HCT116 (cell line): Measurements from ENCODE around the gene EML4. TPM values are rescaled to one million over a fixed set of nuclear protein-coding genes. Genes with fewer than 3 reads are reported as not detected.

Source experiments
- ATAC-seq: fragments of 200-7000 bp; cut with Tn5 transposase; 2 replicates; pipeline ENCODE4 v1.9.1; 2020; ENCODE audit warnings: mild to moderate bottlenecking, moderate library complexity
- BruUV-seq: library from RNA; stranded (reverse); fragments of 400-500 nt; replicated peaks from 2 replicates; lab custom pipeline; 2021; lab: Mats Ljungman, UMichigan
- CTCF ChIA-PET: fragments of 300-600 bp; sonication (Branson Sonifier 250); formaldehyde crosslinking; loops from one replicate; lab custom pipeline; 2021; ENCODE audit warnings: antibody characterized with exemption; lab: Charles Lee
- POLR2A ChIA-PET: fragments of 300-600, 350-600 bp; sonication (Branson Sonifier 250); formaldehyde crosslinking; loops from one replicate; lab custom pipeline; 2021; ENCODE audit warnings: antibody characterized with exemption; lab: Charles Lee
- RAD21 ChIA-PET, 2 experiments: fragments of 300-600 bp; sonication (Branson Sonifier 250); formaldehyde crosslinking; loops; one replicate each; lab custom pipeline; 2023; ENCODE audit warnings: low total read pairs in 2 of 2; ENCODE audit not compliant: uncharacterized antibody in 2 of 2, unreplicated experiment in 2 of 2, low non-redundant PET in 1 of 2; lab: Charles Lee
- DNase-seq: peaks from one replicate; pipeline ENCODE4 v3.0.0-alpha.2; 2010; ENCODE audit warnings: low read depth, low spot score
- H2AFZ ChIP-seq: fragments of 200-600 bp; shearing (Covaris generic), sonication (generic); 2 replicates; pipeline ENCODE4 v1.6.1; 2017; ENCODE audit warnings: low read depth, mixed run types, mixed read lengths, antibody characterized with exemption, low read length; ENCODE audit not compliant: poor library complexity, severe bottlenecking
- H3K27ac ChIP-seq: 2 replicates; pipeline ENCODE4 v1.5.1; 2012; ENCODE audit warnings: low read depth, low read length
- H3K27me3 ChIP-seq: fragments of 200-600 bp; sonication (generic); 2 replicates; pipeline ENCODE4 v1.6.1; 2016; ENCODE audit warnings: mixed run types, low read length, mixed read lengths; ENCODE audit not compliant: insufficient read depth
- H3K36me3 ChIP-seq, 2 experiments: fragments of 200-500 bp in 1 of 2; fragments of 200-600 bp in 1 of 2; sonication (Bioruptor generic) in 1 of 2; sonication (generic) in 1 of 2; 2 replicates each; pipeline versions ENCODE4 v1.5.1 to v1.6.1; 2014 to 2016; ENCODE audit warnings: low read length in 2 of 2, inconsistent platforms in 1 of 2, mixed read lengths in 1 of 2, mixed run types in 1 of 2; ENCODE audit not compliant: insufficient read depth in 2 of 2, control insufficient read depth in 1 of 2
- H3K4me1 ChIP-seq, 2 experiments: fragments of 200-600 bp in 1 of 2; sonication (generic) in 1 of 2; 2 replicates each; pipeline versions ENCODE4 v1.5.1 to v1.6.1; 2012 to 2017; ENCODE audit warnings: low read length in 2 of 2, inconsistent platforms in 1 of 2, mild to moderate bottlenecking in 1 of 2, mixed read lengths in 1 of 2, mixed run types in 1 of 2, moderate library complexity in 1 of 2; ENCODE audit not compliant: insufficient read depth in 2 of 2, control insufficient read depth in 1 of 2
- H3K4me2 ChIP-seq: fragments of 200-600 bp; sonication (generic); 2 replicates; pipeline ENCODE4 v1.6.1; 2017; ENCODE audit warnings: mixed run types, low read length, mixed read lengths
- H3K4me3 ChIP-seq, 2 experiments: fragments of 200-600 bp in 1 of 2; sonication (generic) in 1 of 2; replicated peaks in 1 of 2; 2 replicates each; pipeline ENCODE4 v1.5.1; 2011 to 2016; ENCODE audit warnings: low read length in 2 of 2, control low read depth in 1 of 2, low read depth in 1 of 2, mild to moderate bottlenecking in 1 of 2, mixed read lengths in 1 of 2, mixed run types in 1 of 2
- H3K79me2 ChIP-seq: fragments of 200-600 bp; sonication (generic); 2 replicates; pipeline ENCODE4 v1.6.1; 2017; ENCODE audit warnings: mild to moderate bottlenecking, mixed run types, low read length, moderate library complexity, mixed read lengths; ENCODE audit not compliant: insufficient read depth
- H3K9ac ChIP-seq: fragments of 200-600 bp; sonication (generic); 2 replicates; pipeline ENCODE4 v1.6.1; 2016; ENCODE audit warnings: low read length, mixed read lengths
- H3K9me2 ChIP-seq: fragments of 200-600 bp; sonication (generic), shearing (Covaris generic); 2 replicates; pipeline ENCODE4 v1.6.1; 2017; ENCODE audit warnings: mixed run types, mild to moderate bottlenecking, moderate library complexity; ENCODE audit not compliant: insufficient read depth
- H3K9me3 ChIP-seq, 2 experiments: fragments of 200-500 bp in 1 of 2; fragments of 200-600 bp in 1 of 2; sonication (Bioruptor generic) in 1 of 2; sonication (generic) in 1 of 2; 2 replicates each; pipeline ENCODE4 v1.6.1; 2014 to 2017; ENCODE audit warnings: low read length in 2 of 2, mixed read lengths in 2 of 2, inconsistent platforms in 1 of 2, low read depth in 1 of 2, mild to moderate bottlenecking in 1 of 2, mixed run types in 1 of 2, moderate library complexity in 1 of 2; ENCODE audit not compliant: control insufficient read depth in 1 of 2, insufficient read depth in 1 of 2
- H4K20me1 ChIP-seq: fragments of 200-600 bp; sonication (generic), shearing (Covaris generic); 2 replicates; pipeline ENCODE4 v1.6.1; 2017; ENCODE audit warnings: mixed run types, mild to moderate bottlenecking, moderate library complexity; ENCODE audit not compliant: insufficient read depth
- CEBPB ChIP-seq: IDR thresholded peaks from 2 replicates; pipeline ENCODE4 v1.6.1; 2012; ENCODE audit warnings: low read depth
- ELF1 ChIP-seq: IDR thresholded peaks from 2 replicates; pipeline ENCODE4 v1.6.1; 2012; ENCODE audit warnings: low read depth, borderline replicate concordance
- JUND ChIP-seq: IDR thresholded peaks from 2 replicates; pipeline ENCODE4 v1.6.1; 2012
- POLR2AphosphoS5 ChIP-seq: IDR thresholded peaks from 2 replicates; pipeline ENCODE4 v1.6.1; 2011; ENCODE audit warnings: mild to moderate bottlenecking, low read depth, low read length, moderate library complexity
- RAD21 ChIP-seq: IDR thresholded peaks from 2 replicates; pipeline ENCODE4 v1.6.1; 2012; ENCODE audit warnings: low read depth, mild to moderate bottlenecking
- YY1 ChIP-seq: IDR thresholded peaks from 2 replicates; pipeline ENCODE4 v1.6.1; 2011; ENCODE audit warnings: low read length, low read depth, moderate library complexity, mild to moderate bottlenecking; ENCODE audit not compliant: insufficient replicate concordance; ENCODE audit errors: extremely low read depth
- ZFX ChIP-seq: fragments of 450-650 bp; IDR thresholded peaks from 2 replicates; pipeline ENCODE4 v1.6.1; 2017
- intact Hi-C: fragments of 100-400 bp; cut with micrococcal nuclease; formaldehyde crosslinking; loops from 2 replicates; pipeline ENCODE4 v1.10.0; 2022
- total RNA-seq: library from RNA; stranded (reverse); gene quantifications from one replicate; pipeline ENCODE4 v1.2.1, GENCODE V29; 2021; ENCODE audit not compliant: unreplicated experiment
- TF ChIP-seq, protein P1 (sequence below): IDR thresholded peaks from 2 replicates; pipeline ENCODE4 v1.6.1; 2012
- TF ChIP-seq, protein P2 (sequence below): IDR thresholded peaks from 2 replicates; pipeline ENCODE4 v1.6.1; 2012; ENCODE audit warnings: low read depth

Gene EML4
- total RNA-seq, 1 experiment from 2014 or later, result 53.5 TPM

DNA sequence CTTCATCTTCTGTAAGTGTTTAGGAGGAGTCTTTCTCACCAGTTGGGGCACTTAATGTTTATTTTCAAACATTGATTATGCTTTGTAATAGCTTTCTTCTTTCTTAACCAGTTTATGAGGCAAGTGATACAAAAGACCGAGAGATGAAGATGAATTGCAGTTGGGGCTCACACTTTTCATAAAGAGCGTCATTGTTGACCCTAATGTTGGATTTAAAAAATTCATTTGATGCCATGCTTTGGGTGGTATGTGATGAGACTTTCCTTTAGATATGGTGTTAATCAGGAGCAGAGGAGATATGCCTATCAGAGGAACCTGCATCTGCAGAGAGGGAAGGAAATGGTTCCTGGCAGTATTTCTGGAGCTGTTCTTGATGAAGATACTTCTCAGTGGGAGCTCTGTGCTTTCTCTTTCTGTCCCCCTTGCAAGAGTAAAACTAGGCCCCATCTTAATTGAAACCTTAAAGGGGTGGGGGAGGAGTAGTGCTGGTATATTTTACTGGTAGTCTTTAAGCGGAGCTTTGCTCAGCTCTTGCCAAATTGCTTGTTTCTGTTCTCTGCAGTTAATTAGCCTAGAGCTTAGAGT, 2.3 kb downstream of the EML4 start:
- Histone ChIP-seq H4K20me1 (peaks cover 3% of the 10 kb centered on the region; the same call in 1 of the 2 replicates), H2AFZ (no peak overlapping the region), H3K9me2 (no peaks in the 10 kb centered on the region), H3K4me3 (no peak overlapping the region), H3K4me1 (peaks cover 7 to 27% of the 10 kb centered on the region in 2 experiments), H3K36me3 (no peaks in the 10 kb centered on the region), H3K4me2 (peak overlapping the region; percentile 90; the same call in 1 of the 2 replicates), H3K9ac (no peak overlapping the region), H3K27ac (no peak overlapping the region), H3K79me2 (peaks cover 62% of the 10 kb centered on the region), H3K27me3 (no peaks in the 10 kb centered on the region), H3K9me3 (no peaks in the 10 kb centered on the region)
- CTCF ChIA-PET, result no interaction called here
- ATAC-seq (no peak), DNase-seq (no peak)
- POLR2A ChIA-PET, result no interaction called here
- RAD21 ChIA-PET, result no interaction called here
- intact Hi-C loops, result no loop called here
- no peak for TF ChIP-seq POLR2AphosphoS5
- no peak for TF ChIP-seq RAD21
- TF ChIP-seq, protein P1, sequence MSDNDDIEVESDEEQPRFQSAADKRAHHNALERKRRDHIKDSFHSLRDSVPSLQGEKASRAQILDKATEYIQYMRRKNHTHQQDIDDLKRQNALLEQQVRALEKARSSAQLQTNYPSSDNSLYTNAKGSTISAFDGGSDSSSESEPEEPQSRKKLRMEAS, result no peak
- TF ChIP-seq ELF1, result no peak
- no peak for TF ChIP-seq YY1
- no peak for TF ChIP-seq CEBPB
- TF ChIP-seq JUND, result no peak
- TF ChIP-seq, protein P2, sequence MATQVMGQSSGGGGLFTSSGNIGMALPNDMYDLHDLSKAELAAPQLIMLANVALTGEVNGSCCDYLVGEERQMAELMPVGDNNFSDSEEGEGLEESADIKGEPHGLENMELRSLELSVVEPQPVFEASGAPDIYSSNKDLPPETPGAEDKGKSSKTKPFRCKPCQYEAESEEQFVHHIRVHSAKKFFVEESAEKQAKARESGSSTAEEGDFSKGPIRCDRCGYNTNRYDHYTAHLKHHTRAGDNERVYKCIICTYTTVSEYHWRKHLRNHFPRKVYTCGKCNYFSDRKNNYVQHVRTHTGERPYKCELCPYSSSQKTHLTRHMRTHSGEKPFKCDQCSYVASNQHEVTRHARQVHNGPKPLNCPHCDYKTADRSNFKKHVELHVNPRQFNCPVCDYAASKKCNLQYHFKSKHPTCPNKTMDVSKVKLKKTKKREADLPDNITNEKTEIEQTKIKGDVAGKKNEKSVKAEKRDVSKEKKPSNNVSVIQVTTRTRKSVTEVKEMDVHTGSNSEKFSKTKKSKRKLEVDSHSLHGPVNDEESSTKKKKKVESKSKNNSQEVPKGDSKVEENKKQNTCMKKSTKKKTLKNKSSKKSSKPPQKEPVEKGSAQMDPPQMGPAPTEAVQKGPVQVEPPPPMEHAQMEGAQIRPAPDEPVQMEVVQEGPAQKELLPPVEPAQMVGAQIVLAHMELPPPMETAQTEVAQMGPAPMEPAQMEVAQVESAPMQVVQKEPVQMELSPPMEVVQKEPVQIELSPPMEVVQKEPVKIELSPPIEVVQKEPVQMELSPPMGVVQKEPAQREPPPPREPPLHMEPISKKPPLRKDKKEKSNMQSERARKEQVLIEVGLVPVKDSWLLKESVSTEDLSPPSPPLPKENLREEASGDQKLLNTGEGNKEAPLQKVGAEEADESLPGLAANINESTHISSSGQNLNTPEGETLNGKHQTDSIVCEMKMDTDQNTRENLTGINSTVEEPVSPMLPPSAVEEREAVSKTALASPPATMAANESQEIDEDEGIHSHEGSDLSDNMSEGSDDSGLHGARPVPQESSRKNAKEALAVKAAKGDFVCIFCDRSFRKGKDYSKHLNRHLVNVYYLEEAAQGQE, result no peak
- no peak for TF ChIP-seq ZFX
- BruUV-seq, result no TSS peak
